GM12878 (cell line): ENCODE measurements around the gene FCF1.

Experiments used
- GABPA ChIP-seq: IDR thresholded peaks from 2 replicates; pipeline ENCODE4 v1.6.1; 2014; ENCODE audit warnings: antibody characterized with exemption, low read depth, mild to moderate bottlenecking, inconsistent platforms
- JUNB ChIP-seq: IDR thresholded peaks from 2 replicates; pipeline ENCODE4 v1.6.1; 2016; ENCODE audit warnings: antibody characterized with exemption, mild to moderate bottlenecking

- TF ChIP-seq GABPA = no peak
- TF ChIP-seq JUNB = no peak
Measured at GRCh38 chr14:74702293-74702692, 10.7 kb upstream of the FCF1 start.
